HG03558 (cell line): Measurements from ENCODE around the gene ATP1A2.

Experiments used
- ATAC-seq: cut with Tn5 transposase; IDR thresholded peaks from one replicate; pipeline ENCODE4 v1.9.1; 2021; ENCODE audit warnings: moderate number of reproducible peaks; ENCODE audit not compliant: unreplicated experiment; ENCODE audit errors: extremely low read depth

The ATP1A2 gene

DNA sequence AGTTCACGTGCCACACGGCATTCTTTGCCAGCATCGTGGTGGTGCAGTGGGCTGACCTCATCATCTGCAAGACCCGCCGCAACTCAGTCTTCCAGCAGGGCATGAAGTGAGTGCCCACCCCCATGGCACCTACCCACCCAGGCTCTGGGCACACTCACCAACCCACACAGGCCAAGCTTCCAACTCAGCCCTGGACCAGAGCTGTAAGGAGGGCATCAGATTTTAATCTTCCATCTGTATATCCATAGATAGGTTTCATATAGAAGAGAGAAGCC, 21.3 kb downstream of the ATP1A2 start:
- ATAC-seq, result no peak

DNA sequence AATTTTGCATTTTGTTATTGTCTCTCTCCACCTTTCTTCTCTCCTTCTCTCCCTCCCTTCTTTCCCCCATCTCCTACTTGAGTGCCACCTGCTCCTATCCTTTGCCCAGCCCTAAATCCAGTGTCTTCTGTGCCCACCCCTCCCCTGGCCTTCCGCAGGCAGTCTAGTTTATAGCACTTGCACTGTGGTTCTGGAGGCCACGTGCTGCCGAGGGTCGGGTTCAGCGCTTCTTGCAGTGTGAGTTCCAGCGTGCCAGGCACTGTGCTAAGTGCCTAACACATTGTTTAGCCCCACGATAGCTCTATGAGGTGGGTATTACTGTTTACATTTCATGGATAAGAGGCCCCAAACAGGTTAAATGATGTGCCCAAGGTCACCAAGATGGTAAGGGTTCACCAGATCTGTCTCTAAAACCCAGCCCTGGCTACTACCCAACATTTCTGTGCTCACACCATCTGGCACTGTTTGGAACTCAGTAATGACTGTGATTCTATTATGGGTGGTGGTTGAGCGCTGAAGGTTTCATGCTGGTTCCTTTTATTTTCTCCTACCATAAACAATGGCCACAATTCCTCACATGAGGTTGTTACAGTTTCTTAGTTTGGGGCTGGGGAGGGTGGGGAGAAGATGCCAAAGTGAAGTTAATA, 21.8 kb downstream of the ATP1A2 start:
- ATAC-seq, result no peak

DNA sequence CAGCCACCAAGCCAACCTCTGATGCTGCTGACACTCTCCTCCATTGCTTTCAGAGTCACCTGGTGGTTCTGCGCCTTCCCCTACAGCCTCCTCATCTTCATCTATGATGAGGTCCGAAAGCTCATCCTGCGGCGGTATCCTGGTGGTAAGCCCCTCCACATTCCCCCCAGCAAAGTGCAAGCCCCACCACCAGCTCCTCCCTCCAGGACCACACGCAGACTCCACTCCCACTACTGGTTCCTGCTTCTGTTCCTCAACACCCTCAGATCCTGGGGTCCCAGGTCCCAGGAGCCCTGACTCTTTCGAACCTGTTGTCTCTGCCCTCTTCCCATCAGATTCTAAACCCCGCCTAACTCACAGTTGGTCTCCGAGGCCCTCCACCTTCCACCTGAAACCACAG, 24.3 kb downstream of the ATP1A2 start:
- ATAC-seq, result no peak

DNA sequence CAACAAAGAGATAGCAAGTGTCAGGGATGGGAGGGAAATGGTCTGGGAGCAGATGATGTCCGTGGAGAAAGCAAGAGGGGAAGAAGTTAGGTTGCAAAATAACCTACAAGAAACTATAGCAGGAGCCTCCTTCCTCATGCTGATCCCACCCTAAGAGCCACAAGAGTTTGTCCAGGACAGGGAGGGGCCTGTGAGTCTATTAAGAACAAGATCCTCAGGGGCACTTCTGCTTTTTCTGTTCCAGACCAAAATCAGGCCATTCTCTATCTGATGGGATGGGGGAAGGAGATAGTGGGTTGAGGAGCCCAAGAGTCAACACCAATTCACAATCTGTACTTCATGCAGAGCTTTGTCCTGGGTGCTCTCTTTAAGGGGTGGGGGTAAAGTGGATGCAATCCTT, 28.1 kb downstream of the ATP1A2 start:
- ATAC-seq, result no peak

DNA sequence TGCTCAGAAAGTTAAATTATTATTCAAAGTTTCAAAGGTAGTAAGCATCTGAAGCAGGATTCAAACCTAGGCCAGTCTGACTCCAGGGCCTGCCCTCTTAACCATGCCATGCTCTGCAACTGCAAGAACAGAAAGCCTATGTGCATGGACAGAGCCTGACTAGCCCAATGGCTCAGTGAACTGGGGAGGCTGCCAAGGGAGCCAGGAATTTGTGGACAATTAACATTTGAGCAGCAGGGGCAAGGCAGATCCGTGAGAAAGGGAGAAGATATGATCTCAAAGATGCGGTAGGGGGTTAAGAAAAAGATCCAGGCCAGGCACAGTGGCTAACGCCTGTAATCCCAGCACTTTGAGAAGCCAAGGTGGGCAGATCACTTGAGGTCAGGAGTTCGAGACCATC, 29.4 kb downstream of the ATP1A2 start:
- ATAC-seq, result no peak

DNA sequence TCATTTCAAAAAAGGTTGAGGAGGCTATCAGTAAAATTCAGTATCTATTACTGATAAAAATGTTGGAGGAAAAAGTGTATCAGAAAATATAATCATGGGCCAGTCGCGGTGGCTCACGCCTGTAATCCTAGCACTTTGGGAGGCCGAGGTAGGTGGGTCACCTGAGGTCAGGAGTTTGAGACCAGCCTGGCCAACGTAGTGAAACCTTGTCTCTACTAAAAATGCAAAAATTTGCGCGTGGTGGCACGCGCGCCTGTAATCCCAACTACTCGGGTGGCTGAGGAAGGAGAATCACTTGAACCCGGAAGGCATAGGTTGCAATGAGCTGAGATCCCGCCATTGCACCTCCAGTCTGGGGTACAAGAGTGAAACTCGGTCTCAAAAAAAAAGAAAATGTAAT, 30.5 kb downstream of the ATP1A2 start:
- ATAC-seq, result no peak

DNA sequence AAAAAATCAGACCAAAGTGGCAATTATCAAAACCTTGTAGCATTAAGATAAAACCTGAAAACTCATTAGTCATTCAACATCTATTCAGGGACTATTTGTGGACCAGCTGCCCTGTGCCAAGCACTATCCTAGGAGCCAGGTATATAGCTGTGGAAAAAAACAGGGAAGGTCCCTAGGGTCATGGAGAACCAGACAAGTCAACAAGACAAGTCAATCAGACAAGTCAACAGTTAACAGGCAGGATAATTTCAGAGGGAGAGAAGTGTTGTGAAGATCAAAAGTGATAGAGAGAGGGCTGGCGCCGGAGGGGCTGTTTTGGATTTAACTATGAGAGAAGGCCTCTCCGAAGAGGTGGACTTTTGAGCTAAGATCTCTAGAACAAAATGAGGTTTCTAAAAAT, 32.6 kb downstream of the ATP1A2 start:
- ATAC-seq, result no peak

DNA sequence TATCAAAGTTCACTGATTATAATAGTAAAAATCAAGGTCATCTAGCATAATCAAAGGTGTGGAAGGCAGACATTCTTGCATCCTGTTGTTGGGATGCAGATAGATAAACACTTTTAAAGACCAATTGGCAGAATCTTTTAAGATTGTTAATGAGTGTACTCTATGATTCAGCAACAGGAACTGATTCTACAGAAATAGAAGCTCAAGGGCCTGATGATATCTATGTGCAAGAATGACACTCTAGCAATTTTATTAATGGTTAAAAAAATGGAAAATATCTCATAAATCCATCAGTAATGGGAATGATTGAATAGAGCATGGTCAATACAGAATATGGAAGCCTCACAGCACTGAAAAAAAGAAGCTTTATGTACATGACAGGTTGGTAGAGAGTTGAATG, 33.7 kb downstream of the ATP1A2 start:
- ATAC-seq, result no peak

DNA sequence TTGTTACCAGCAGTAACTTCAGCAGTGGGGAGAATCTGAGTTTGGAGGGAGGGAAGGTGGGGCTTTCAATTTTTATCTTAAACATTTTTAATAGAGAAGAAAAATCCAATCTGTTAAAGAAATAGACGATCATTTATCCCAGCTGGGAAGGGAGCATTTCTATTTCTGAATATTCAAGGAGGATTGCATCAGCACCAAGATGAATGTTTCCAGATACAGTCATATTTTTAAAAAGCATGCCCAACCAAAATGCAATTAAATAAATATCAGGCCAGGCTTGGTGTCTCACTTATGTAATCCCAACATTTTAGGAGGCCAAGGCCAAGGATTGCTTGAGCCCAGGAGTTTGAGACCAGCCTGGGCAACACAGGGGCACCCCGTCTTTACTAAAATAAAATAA, 34.2 kb downstream of the ATP1A2 start:
- ATAC-seq, result no peak

DNA sequence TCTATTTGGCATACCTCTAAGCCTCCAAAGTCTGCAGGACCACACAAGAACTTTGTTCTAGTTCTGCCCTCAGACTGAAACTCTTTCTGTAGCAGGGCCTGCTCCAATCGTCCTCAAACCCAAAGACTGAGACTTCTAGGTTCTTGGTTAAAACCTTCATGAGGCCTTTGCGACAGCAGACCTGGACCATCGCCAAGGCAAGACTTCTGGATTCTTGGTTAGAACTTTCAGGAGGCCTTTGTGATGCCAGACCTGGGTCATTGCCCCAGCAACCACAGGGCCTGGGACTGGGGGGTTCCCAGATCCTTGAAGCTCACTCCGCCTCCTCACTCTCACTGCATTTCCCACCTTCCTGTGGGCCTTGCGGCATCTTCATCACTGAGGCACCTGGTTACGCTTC, 35.7 kb downstream of the ATP1A2 start, which contains the start of gene ATP1A4:
Gene ATP1A4 (plus strand): TSS at position 301 of the 400 bp plus-strand sequence. CDS start 438 bp downstream, outside the sequence.
- no peak for ATAC-seq

DNA sequence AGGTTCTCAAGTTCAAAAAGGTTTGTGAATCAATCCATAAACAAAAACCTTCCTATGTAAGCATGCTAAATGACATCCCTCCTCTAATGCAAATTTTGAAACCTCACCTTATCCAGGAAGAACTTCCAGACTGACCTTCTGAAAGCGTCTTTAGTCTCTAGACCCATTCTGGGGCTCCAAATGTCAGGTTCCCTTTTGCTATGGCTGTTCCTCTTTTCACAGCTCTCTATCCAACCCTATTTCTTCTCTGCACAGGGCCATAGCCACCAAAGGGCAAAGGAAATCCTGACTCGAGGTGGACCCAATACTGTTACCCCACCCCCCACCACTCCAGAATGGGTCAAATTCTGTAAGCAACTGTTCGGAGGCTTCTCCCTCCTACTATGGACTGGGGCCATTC, 39.2 kb downstream of the ATP1A2 start:
- no peak for ATAC-seq

DNA sequence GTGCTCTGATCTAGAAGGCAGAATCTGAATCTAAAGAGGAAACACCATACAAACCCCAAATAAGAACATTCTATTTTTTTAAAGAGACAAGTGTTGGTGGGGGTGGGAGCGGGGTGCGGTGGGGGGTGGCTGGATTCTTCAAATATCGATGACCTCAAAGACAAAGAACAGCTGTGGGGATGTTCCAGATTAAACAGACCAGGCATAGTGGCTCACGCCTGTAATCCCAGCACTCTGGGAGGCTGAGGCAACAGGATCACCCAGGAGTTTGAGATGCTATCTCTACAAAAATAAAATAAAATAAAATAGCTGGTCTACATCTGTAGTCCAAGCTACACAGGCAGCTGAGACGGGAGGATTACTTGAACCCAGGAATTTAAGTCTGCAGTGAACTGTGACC, 40.8 kb downstream of the ATP1A2 start:
- ATAC-seq, result no peak

DNA sequence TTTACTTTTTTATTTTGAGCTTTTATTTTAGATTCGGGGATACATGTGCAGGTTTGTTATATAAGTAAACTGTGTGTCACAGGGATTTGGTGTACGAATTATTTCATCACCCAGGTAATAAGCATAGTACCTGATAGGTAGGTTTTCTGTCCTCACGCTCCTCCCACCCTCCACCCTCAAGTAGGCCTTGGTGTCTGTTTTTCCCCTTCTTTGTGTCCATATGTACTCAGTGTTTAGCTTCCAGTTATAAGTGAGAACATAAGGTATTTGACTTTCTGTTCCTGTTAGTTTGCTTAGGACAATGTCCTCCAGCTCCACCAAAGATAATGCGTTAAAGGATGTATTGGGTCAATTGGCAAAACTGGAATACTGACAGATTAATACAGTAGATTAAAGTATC, 41.6 kb downstream of the ATP1A2 start:
- no peak for ATAC-seq

DNA sequence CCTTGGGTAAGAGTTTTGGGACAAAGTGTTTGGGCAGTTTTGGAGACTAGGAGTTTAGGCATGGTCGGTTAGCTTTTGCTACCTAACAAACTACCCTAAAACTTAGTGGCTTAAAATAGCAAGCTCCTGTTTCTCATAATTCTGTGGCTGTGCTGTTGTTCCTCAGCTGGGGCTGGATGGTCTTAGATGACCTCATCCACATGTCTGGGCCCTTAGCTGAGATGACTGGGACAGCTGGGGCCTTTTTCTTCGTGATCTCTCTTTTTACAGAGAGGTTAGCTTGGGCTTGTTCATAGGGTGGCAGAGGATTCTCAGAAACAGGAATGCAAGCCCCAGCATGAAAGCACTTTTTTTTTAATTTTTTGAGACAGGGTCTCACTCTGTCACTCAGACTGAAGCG, 42.5 kb downstream of the ATP1A2 start:
- ATAC-seq, result no peak

DNA sequence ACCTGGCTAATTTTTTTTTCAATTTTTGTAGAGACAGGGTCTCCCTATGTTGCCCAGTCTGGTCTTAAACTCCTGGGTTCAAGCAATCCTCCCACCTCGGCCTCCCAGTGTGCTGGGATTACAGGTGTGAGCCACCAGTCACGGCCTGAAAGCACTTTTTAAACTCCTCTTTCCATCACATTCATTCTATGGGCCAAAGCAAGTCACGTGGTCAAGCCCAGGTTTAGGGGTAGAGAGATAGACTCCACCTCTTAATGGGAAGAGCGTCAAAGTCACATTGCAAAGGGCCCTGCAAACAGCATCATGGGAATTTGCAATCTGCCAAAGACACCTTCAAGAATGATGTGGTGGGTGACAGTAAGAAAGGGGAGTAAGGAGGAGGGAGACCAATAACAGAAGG, 43.0 kb downstream of the ATP1A2 start:
- no peak for ATAC-seq

DNA sequence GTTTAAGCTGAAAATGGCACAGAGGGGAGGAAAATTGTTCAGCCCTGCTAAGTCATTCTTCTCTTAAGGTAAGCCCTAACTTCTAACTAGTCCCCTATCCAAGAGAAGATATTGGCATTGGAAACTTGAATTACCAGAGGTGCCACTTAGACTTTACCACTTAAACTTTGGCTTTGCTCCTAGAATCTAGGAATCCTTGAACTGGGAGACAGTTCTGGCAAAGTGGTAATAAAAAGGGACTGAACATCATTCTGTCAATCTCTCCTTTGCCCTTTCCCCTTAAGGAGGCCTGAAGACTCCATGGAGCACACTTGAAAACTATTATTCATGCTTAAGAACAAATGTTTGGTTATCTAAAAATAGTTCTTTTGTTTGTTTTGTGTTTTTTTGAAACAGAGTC, 44.3 kb downstream of the ATP1A2 start:
- ATAC-seq, result no peak

DNA sequence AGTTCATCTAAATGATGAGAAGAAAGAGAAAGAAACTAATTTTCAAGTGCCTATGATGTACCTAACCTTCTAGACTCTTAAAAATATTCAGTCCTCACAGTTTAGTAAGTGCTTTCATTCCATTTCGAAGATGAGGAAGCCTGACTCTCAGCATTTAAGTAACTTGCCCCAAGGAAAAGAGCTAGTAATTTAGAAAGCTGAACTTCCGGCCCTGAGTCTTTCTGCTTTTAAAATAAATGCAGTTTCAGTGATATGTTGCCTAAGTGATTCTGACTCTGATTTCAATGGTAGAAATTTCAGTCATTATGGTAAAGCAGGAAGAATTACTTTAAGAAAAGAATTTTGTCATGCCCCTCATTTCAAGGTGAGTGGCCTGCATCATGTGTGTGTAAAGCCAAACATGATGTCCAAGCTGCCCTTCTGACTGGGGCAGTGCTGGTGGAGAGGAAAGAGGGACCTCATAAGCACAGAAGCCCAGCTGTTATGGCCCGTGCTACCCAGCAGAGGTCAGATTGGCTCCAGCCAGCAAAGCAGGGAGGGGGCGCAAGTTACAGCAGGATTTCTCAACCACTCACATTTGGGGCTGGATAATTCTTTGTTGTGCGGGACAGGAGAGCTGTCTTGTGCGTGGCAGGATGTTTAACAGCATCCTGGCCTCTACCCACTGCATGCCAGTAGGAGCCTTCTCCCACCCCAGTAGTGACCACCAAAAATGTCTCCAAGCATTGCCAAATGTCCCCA, 46.6 kb downstream of the ATP1A2 start:
- ATAC-seq, result no peak

DNA sequence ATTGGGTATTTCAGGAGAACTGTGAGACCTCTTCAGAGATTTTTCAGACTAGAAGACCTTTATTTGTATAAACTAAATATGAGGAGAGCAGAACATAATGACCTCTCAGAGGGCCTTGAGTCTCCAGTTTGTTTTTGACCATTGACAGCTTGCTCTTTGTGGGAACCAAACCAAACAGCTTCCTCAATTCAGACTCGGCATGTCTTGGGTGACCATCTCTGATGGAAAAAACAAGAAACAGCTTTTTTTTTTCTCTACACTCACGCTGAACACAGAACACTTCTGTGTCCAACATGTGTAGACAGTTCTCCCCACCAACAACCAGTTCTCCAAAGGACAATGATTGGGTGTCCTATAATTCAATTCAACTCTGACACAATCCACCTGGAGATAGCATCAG, 47.4 kb downstream of the ATP1A2 start:
- no peak for ATAC-seq

DNA sequence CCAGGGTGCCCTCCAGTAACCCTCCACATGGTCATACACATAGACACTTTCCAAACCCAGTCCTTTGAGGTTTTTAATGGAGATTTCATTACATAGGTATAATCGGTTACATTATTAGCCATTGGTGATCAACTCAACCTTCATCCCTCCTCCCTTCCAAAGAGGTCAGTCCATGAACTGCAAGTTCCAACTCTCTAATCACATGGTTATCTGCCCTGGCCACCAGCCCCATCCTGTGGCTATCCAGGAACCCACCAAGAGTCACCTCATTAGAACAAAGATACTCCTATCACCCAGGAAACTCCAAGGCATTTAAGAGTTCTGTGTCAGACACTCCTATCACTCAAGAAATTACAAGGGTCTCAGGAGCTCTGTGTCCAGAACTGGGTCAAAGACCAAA, 48.1 kb downstream of the ATP1A2 start:
- no peak for ATAC-seq

DNA sequence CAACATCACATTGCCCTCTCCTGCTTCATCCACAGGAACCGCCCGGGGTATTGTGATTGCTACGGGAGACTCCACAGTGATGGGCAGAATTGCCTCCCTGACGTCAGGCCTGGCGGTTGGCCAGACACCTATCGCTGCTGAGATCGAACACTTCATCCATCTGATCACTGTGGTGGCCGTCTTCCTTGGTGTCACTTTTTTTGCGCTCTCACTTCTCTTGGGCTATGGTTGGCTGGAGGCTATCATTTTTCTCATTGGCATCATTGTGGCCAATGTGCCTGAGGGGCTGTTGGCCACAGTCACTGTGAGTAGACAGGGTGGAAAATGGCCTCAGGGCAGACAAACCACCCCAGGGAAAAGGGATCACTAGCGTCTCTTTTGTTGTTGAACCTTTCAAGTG, 48.6 kb downstream of the ATP1A2 start:
- ATAC-seq, result no peak

DNA sequence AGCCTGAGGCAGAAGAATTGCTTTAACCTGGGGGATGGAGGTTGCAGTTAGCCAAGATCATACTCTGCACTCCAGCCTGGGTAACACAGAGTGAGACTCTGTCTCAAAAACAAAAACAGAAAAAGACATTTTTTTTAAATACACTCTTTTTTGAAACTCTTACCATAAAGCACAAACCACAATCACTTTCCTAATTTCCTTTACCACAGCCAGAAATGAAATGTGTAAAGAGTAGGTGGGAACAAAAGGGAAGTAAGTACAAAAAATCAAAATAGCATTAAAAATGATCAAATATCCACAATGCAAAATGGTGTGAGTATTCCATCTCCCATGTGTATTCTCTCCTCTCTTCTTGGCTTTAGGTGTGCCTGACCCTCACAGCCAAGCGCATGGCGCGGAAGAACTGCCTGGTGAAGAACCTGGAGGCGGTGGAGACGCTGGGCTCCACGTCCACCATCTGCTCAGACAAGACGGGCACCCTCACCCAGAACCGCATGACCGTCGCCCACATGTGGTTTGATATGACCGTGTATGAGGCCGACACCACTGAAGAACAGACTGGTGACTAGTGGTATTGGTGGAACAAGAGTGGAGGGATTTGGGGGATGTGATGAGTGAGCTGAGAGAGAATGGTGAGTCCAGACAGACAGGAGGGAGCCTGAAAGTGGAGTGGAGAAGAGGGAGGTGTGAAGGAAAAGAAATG, 50.8 kb downstream of the ATP1A2 start:
- ATAC-seq, result no peak

DNA sequence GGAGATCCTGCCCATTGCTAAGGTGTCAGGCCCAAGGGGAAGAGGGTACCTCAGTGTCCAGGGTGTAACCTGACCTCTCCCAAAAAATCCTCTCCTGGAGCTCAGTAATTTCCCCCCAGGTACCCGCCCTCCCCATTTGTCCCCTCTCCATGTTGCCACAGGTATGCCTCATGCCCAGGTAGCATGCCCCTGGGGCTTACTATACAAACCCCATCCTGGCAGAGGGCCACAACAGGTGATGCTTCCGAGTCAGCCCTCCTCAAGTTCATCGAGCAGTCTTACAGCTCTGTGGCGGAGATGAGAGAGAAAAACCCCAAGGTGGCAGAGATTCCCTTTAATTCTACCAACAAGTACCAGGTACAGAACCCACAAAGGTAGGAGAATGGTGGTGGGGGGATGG, 51.5 kb downstream of the ATP1A2 start:
- no peak for ATAC-seq
